Measurements from ENCODE around the gene PYCR2.
A peak's percentile ranks its signal among the peaks of the same experiment; 100 is the strongest.

The PYCR2 gene

GRCh38 chr1:225917101-225917500 lies 6.9 kb downstream of the PYCR2 start:
- Histone ChIP-seq H2BK5ac (ENCODE audit: low read length) (no peak overlapping the region), H3K9me3 (replicated peaks in 1 of 2; ENCODE audit: control insufficient read depth in 2 of 2, insufficient read depth in 1 of 2, low read depth in 1 of 2, low read length in 2 of 2) (no peaks in the 10 kb centered on the region), H2AK5ac (ENCODE audit: low read depth, low read length) (no peak overlapping the region), H3K4me1 (ENCODE audit: control insufficient read depth in 2 of 2, insufficient read depth in 1 of 2, low read depth in 1 of 2, low read length in 2 of 2) (peaks cover 0 to 16% of the 10 kb centered on the region in 2 donors), H4K91ac (ENCODE audit: low read depth, low read length, poor library complexity) (no peak overlapping the region), H3K27me3 (ENCODE audit: control insufficient read depth in 3 of 3, insufficient read depth in 3 of 3, low read depth in 1 of 3, low read length in 3 of 3) (no peaks in the 10 kb centered on the region), H2BK15ac (ENCODE audit: low read length) (no peak overlapping the region), H2BK12ac (ENCODE audit: low read length) (no peak overlapping the region), H2BK120ac (ENCODE audit: low read depth, low read length) (no peak overlapping the region), H3K4ac (ENCODE audit: low read length) (no peak overlapping the region), H3K18ac (ENCODE audit: low read length) (no peak overlapping the region), H3K9ac (ENCODE audit: low read depth, low read length, poor library complexity) (no peak overlapping the region), H3K27ac (replicated peaks; ENCODE audit: low read length) (no peak overlapping the region), H3K4me2 (ENCODE audit: insufficient read depth, low read length, poor library complexity, severe bottlenecking) (no peak overlapping the region), H3K4me3 (ENCODE audit: low read length in 2 of 2) (no peak overlapping the region), H3K23ac (ENCODE audit: low read depth, low read length, poor library complexity) (no peak overlapping the region), H3K36me3 (replicated peaks in 1 of 2; ENCODE audit: control insufficient read depth in 2 of 2, insufficient read depth in 2 of 2, low read length in 2 of 2) (peaks cover 27 to 59% of the 10 kb centered on the region in 2 donors), H3K14ac (ENCODE audit: low read length) (no peak overlapping the region), H3K79me1 (ENCODE audit: low read depth, low read length) (peaks cover 8% of the 10 kb centered on the region), H4K8ac (ENCODE audit: low read depth, low read length) (no peak overlapping the region), H2AFZ (ENCODE audit: low read length) (no peak overlapping the region)
- no CpG with 5 or more reads among the region's 3 CpGs for WGBS, 2 donors (ENCODE audit: extremely low coverage in 2 of 2, insufficient read length in 2 of 2, insufficient replicate concordance in 1 of 2)
- DNase-seq (ENCODE audit: low spot score), result no peak

- peaks cover 16 to 43% of the 10 kb centered on the region in 2 donors for H3K36me3 ChIP-seq (replicated peaks in 1 of 2; ENCODE audit: control insufficient read depth in 2 of 2, insufficient read depth in 2 of 2, low read length in 2 of 2)
- no peak for DNase-seq (ENCODE audit: low spot score)
- WGBS, 2 donors (ENCODE audit: extremely low coverage in 2 of 2, insufficient read length in 2 of 2, insufficient replicate concordance in 1 of 2), result no CpG with 5 or more reads among the region's 7 CpGs
These were observed 8.5 kb downstream of the PYCR2 start for GRCh38 chr1:225915538-225915991.

GRCh38 chr1:225914947-225915346 lies 9.1 kb downstream of the PYCR2 start:
- H2BK15ac ChIP-seq (ENCODE audit: low read length), result no peak overlapping the region
- H2AK5ac ChIP-seq (ENCODE audit: low read depth, low read length), result no peak overlapping the region
- no peak overlapping the region for H3K27ac ChIP-seq (replicated peaks; ENCODE audit: low read length)

More at GRCh38 chr1:225915538-225915991, 8.5 kb downstream of the PYCR2 start:
- Histone ChIP-seq H3K23ac (ENCODE audit: low read depth, low read length, poor library complexity) (no peak overlapping the region), H3K79me1 (ENCODE audit: low read depth, low read length) (no peaks in the 10 kb centered on the region), H3K27ac (replicated peaks; ENCODE audit: low read length) (no peak overlapping the region), H3K14ac (ENCODE audit: low read length) (no peak overlapping the region), H2AK5ac (ENCODE audit: low read depth, low read length) (no peak overlapping the region), H3K9ac (ENCODE audit: low read depth, low read length, poor library complexity) (no peak overlapping the region), H2AFZ (ENCODE audit: low read length) (no peak overlapping the region), H4K8ac (ENCODE audit: low read depth, low read length) (no peak overlapping the region), H3K27me3 (ENCODE audit: control insufficient read depth in 3 of 3, insufficient read depth in 3 of 3, low read depth in 1 of 3, low read length in 3 of 3) (peaks cover 0 to 2% (median 0%) of the 10 kb centered on the region in 3 experiments), H2BK5ac (ENCODE audit: low read length) (no peak overlapping the region), H3K4me1 (ENCODE audit: control insufficient read depth in 2 of 2, insufficient read depth in 1 of 2, low read depth in 1 of 2, low read length in 2 of 2) (peaks cover 0 to 16% of the 10 kb centered on the region in 2 donors), H3K4ac (ENCODE audit: low read length) (no peak overlapping the region), H2BK12ac (ENCODE audit: low read length) (no peak overlapping the region), H4K91ac (ENCODE audit: low read depth, low read length, poor library complexity) (no peak overlapping the region), H3K9me3 (replicated peaks in 1 of 2; ENCODE audit: control insufficient read depth in 2 of 2, insufficient read depth in 1 of 2, low read depth in 1 of 2, low read length in 2 of 2) (no peaks in the 10 kb centered on the region), H3K4me3 (ENCODE audit: low read length in 2 of 2) (peak overlapping the region in 1 of 2 donors; percentile 10), H3K4me2 (ENCODE audit: insufficient read depth, low read length, poor library complexity, severe bottlenecking) (no peak overlapping the region), H3K18ac (ENCODE audit: low read length) (peak overlapping the region; percentile 2), H2BK120ac (ENCODE audit: low read depth, low read length) (no peak overlapping the region), H2BK15ac (ENCODE audit: low read length) (no peak overlapping the region)

GRCh38 chr1:225914391-225914790 lies 9.7 kb downstream of the PYCR2 start:
- no peak overlapping the region for H3K4ac ChIP-seq (ENCODE audit: low read length)
- H3K18ac ChIP-seq (ENCODE audit: low read length), result no peak overlapping the region
- H4K91ac ChIP-seq (ENCODE audit: low read depth, low read length, poor library complexity), result no peak overlapping the region
- no peak overlapping the region for H3K9ac ChIP-seq (ENCODE audit: low read depth, low read length, poor library complexity)
- no peak overlapping the region for H2AK5ac ChIP-seq (ENCODE audit: low read depth, low read length)
- H3K79me1 ChIP-seq (ENCODE audit: low read depth, low read length), result no peaks in the 10 kb centered on the region
- no peak overlapping the region for H4K8ac ChIP-seq (ENCODE audit: low read depth, low read length)
- no peak overlapping the region for H2BK120ac ChIP-seq (ENCODE audit: low read depth, low read length)
- no peak overlapping the region for H3K14ac ChIP-seq (ENCODE audit: low read length)
- no peak overlapping the region for H2BK5ac ChIP-seq (ENCODE audit: low read length)
- WGBS, 2 donors (ENCODE audit: extremely low coverage in 2 of 2, insufficient read length in 2 of 2, insufficient replicate concordance in 1 of 2), result no CpG with 5 or more reads among the region's 6 CpGs
- H3K4me3 ChIP-seq (ENCODE audit: low read length in 2 of 2), result no peak overlapping the region
- DNase-seq (ENCODE audit: low spot score), result no peak
- H2BK12ac ChIP-seq (ENCODE audit: low read length), result no peak overlapping the region
- peaks cover 0 to 16% of the 10 kb centered on the region in 2 donors for H3K4me1 ChIP-seq (ENCODE audit: control insufficient read depth in 2 of 2, insufficient read depth in 1 of 2, low read depth in 1 of 2, low read length in 2 of 2)
- H3K9me3 ChIP-seq (replicated peaks in 1 of 2; ENCODE audit: control insufficient read depth in 2 of 2, insufficient read depth in 1 of 2, low read depth in 1 of 2, low read length in 2 of 2), result no peaks in the 10 kb centered on the region
- peaks cover 7 to 32% of the 10 kb centered on the region in 2 donors for H3K36me3 ChIP-seq (replicated peaks in 1 of 2; ENCODE audit: control insufficient read depth in 2 of 2, insufficient read depth in 2 of 2, low read length in 2 of 2)
- no peak overlapping the region for H2BK15ac ChIP-seq (ENCODE audit: low read length)
- no peak overlapping the region for H3K27ac ChIP-seq (replicated peaks; ENCODE audit: low read length)
- no peak overlapping the region for H3K23ac ChIP-seq (ENCODE audit: low read depth, low read length, poor library complexity)
- H3K4me2 ChIP-seq (ENCODE audit: insufficient read depth, low read length, poor library complexity, severe bottlenecking), result no peak overlapping the region
- no peak overlapping the region for H2AFZ ChIP-seq (ENCODE audit: low read length)
- H3K27me3 ChIP-seq (ENCODE audit: control insufficient read depth in 3 of 3, insufficient read depth in 3 of 3, low read depth in 1 of 3, low read length in 3 of 3), result peaks cover 0 to 2% (median 0%) of the 10 kb centered on the region in 3 experiments

More at GRCh38 chr1:225914947-225915346, 9.1 kb downstream of the PYCR2 start:
- Histone ChIP-seq H3K14ac (ENCODE audit: low read length) (no peak overlapping the region), H2BK5ac (ENCODE audit: low read length) (no peak overlapping the region), H3K4me1 (ENCODE audit: control insufficient read depth in 2 of 2, insufficient read depth in 1 of 2, low read depth in 1 of 2, low read length in 2 of 2) (peaks cover 0 to 16% of the 10 kb centered on the region in 2 donors), H3K4me2 (ENCODE audit: insufficient read depth, low read length, poor library complexity, severe bottlenecking) (no peak overlapping the region), H2AFZ (ENCODE audit: low read length) (no peak overlapping the region), H3K9me3 (replicated peaks in 1 of 2; ENCODE audit: control insufficient read depth in 2 of 2, insufficient read depth in 1 of 2, low read depth in 1 of 2, low read length in 2 of 2) (no peaks in the 10 kb centered on the region), H3K9ac (ENCODE audit: low read depth, low read length, poor library complexity) (no peak overlapping the region), H2BK120ac (ENCODE audit: low read depth, low read length) (no peak overlapping the region), H3K4me3 (ENCODE audit: low read length in 2 of 2) (no peak overlapping the region), H3K27me3 (ENCODE audit: control insufficient read depth in 3 of 3, insufficient read depth in 3 of 3, low read depth in 1 of 3, low read length in 3 of 3) (peaks cover 0 to 2% (median 0%) of the 10 kb centered on the region in 3 experiments), H3K4ac (ENCODE audit: low read length) (no peak overlapping the region), H3K23ac (ENCODE audit: low read depth, low read length, poor library complexity) (no peak overlapping the region), H2BK12ac (ENCODE audit: low read length) (no peak overlapping the region), H4K91ac (ENCODE audit: low read depth, low read length, poor library complexity) (no peak overlapping the region), H3K36me3 (replicated peaks in 1 of 2; ENCODE audit: control insufficient read depth in 2 of 2, insufficient read depth in 2 of 2, low read length in 2 of 2) (peaks cover 10 to 37% of the 10 kb centered on the region in 2 donors), H4K8ac (ENCODE audit: low read depth, low read length) (no peak overlapping the region), H3K79me1 (ENCODE audit: low read depth, low read length) (no peaks in the 10 kb centered on the region), H3K18ac (ENCODE audit: low read length) (no peak overlapping the region)
- no CpG with 5 or more reads among the region's 6 CpGs for WGBS, 2 donors (ENCODE audit: extremely low coverage in 2 of 2, insufficient read length in 2 of 2, insufficient replicate concordance in 1 of 2)
- no peak for DNase-seq (ENCODE audit: low spot score)
